Spinal cord (tissue), 10 donors: ENCODE results near the gene UST. TPM values are rescaled to one million over a fixed set of nuclear protein-coding genes. Genes with fewer than 3 reads are reported as not detected.

Source experiments
- DNase-seq, 6 donors: peaks; one replicate each; pipeline versions ENCODE4 v3.0.0 to v3.0.0-alpha.2; 2013 to 2015; ENCODE audit warnings: low spot score in 6 of 6, low read depth in 4 of 6
- H3K27ac ChIP-seq: one replicate; pipeline ENCODE4 v1.5.1; 2013; ENCODE audit warnings: low read depth, low read length, control low read depth
- H3K27me3 ChIP-seq: one replicate; pipeline ENCODE4 v1.6.1; 2013; ENCODE audit warnings: low read length; ENCODE audit not compliant: control insufficient read depth, insufficient read depth
- H3K36me3 ChIP-seq: one replicate; pipeline ENCODE4 v1.6.1; 2013; ENCODE audit warnings: low read length; ENCODE audit not compliant: control insufficient read depth, insufficient read depth
- H3K4me1 ChIP-seq: one replicate; pipeline ENCODE4 v1.6.1; 2013; ENCODE audit warnings: low read length; ENCODE audit not compliant: control insufficient read depth, insufficient read depth
- H3K4me3 ChIP-seq: one replicate; pipeline ENCODE4 v1.5.1; 2013; ENCODE audit warnings: low read depth, low read length, control low read depth
- H3K9me3 ChIP-seq: one replicate; pipeline ENCODE4 v1.6.1; 2013; ENCODE audit warnings: low read length; ENCODE audit not compliant: control insufficient read depth, insufficient read depth
- WGBS: methylation state at CpG from one replicate; pipeline ENCODE4 v1.1.5; 2013; ENCODE audit warnings: missing lambda C conversion rate; ENCODE audit not compliant: insufficient coverage; 5-methylcytosine and 5-hydroxymethylcytosine counted together
- polyA plus RNA-seq, 2 donors: library from polyadenylated mRNA; unstranded; fragments of 120-200 nt; gene quantifications; one replicate each; pipeline ENCODE4 v1.2.1, GENCODE V29; 2013; ENCODE audit not compliant: insufficient read length in 2 of 2
- total RNA-seq, 2 donors: library from RNA; depleted of rRNA in 1 of 2; stranded (reverse); fragments of 120-200 nt in 1 of 2; fragments of >200 nt in 1 of 2; gene quantifications; one replicate each; pipeline versions ENCODE4 v1.2.3 to v1.2.4, GENCODE V29; 2013 to 2014
- donor health status: healthy.

UST gene
- total and polyA plus RNA-seq, 4 donors, result 21.5 to 28.9 (median 23.5) TPM

DNA sequence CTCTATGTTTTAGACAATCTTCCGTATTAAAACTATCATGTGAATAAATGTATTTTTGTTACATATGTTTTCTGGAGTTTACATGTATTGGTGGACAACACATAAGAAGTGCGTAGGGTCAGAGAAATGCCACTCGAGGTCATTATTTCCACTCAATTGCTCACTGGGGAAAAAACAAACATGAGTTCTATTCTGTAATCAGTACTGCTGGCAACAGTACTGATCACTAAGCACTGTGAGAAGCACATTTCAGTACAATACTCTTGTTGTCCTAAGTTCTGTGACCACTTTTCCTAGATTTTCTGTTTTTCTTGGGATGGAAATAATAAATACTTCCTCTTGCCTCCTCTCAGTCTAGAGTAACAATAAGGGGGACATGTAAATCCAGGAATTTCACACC, 44.5 kb downstream of the UST start:
- no peak for DNase-seq
- no peak overlapping the region for H3K27ac ChIP-seq
- H3K36me3 ChIP-seq, result no peaks in the 10 kb centered on the region
- H3K4me1 ChIP-seq, result no peaks in the 10 kb centered on the region
- H3K27me3 ChIP-seq, result no peaks in the 10 kb centered on the region
- no peaks in the 10 kb centered on the region for H3K9me3 ChIP-seq
- no peak overlapping the region for H3K4me3 ChIP-seq
- no CpG with 5 or more reads among the region's 3 CpGs for WGBS

DNA sequence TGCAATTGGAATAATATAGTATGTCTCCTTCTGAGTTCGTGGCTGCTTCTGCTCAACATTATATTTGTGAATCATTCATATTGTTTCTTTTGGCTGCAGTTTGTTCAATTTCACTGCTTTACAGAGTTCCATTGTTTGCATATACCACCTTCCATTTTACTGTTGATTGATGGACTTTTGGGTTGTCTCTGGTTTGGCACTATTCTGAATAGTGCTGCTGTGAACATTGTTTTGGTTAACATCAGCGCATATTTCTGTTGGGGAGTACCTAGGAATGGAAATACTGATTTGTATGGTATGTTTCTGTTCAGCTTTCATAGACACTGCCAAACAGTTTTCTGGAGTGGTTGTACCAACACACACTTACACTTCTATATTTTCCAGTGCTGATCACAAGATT, 46.9 kb downstream of the UST start:
- Histone ChIP-seq H3K9me3 (no peaks in the 10 kb centered on the region), H3K4me1 (no peaks in the 10 kb centered on the region), H3K4me3 (no peak overlapping the region), H3K36me3 (no peaks in the 10 kb centered on the region), H3K27ac (no peak overlapping the region), H3K27me3 (no peaks in the 10 kb centered on the region)
- DNase-seq, result no peak
- no CpG with 5 or more reads among the region's 2 CpGs for WGBS

DNA sequence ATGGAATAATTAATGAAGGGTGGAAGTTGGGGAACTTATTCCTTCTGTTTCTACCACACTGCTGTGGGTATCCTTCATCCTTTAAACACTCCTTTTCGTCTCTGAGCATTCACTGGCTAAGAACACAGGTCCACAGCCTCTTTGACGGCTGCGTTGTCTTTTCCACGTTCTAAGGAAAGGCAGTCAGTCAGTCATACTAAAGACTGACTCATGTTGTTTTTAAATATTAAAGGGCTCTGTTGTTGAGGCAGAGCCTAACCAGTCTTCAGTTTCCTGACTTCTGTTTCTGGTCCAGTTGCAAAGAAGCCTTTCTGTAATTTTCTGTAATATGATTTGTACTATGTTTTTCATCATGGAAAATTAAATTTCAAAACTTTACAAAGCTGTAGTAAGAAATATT, 48.0 kb downstream of the UST start:
- WGBS, result 88% methylated on average over 3 of the region's 4 CpGs
- H3K27me3 ChIP-seq, result no peaks in the 10 kb centered on the region
- H3K4me3 ChIP-seq, result no peak overlapping the region
- H3K4me1 ChIP-seq, result no peaks in the 10 kb centered on the region
- DNase-seq, result no peak
- H3K27ac ChIP-seq, result no peak overlapping the region
- no peaks in the 10 kb centered on the region for H3K36me3 ChIP-seq
- H3K9me3 ChIP-seq, result no peaks in the 10 kb centered on the region

DNA sequence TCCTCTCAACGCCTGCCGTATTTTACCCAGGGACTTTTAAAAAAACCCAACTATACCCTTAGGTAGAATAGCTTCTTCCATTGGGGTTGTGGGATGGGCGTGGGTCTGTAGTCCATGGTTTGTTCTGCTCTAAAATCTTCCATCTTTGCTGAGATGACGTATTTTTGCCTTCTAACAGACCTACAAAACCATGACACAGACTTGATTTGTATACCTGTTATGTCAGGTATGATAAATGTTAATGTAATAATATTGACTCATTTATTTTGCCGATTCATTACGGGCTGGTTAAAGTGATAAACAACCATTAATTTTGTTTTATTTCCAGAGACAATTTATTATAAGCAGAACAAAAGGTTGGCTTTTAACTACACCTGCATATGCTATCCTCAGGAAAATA, 48.7 kb downstream of the UST start:
- no peak for DNase-seq
- Histone ChIP-seq H3K36me3 (no peaks in the 10 kb centered on the region), H3K27me3 (no peaks in the 10 kb centered on the region), H3K9me3 (no peaks in the 10 kb centered on the region), H3K4me1 (no peaks in the 10 kb centered on the region), H3K27ac (no peak overlapping the region), H3K4me3 (no peak overlapping the region)
- WGBS, result no CpG with 5 or more reads among the region's 6 CpGs

DNA sequence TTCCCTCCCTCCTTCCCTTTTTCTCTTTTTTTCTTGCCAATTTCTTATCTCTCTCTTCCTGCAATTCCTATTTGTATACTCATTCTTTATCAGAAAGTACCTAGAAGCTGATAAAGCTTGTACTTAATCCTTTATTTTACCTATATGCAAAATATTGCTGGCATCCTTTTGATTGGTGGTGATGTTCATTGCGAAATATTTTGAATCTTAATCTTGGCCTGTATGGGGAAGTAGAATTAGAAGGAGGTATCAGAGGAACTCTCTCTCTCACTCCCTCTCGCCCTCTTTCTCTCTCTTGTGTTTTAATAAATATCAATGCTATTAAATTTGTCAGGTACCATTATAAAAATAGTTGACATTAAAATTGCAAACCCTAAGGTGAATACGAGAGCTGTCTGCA, 52.8 kb downstream of the UST start:
- no peak overlapping the region for H3K27ac ChIP-seq
- H3K4me3 ChIP-seq, result no peak overlapping the region
- WGBS, result no CpG with 5 or more reads among the region's 3 CpGs
- H3K27me3 ChIP-seq, result no peaks in the 10 kb centered on the region
- H3K4me1 ChIP-seq, result no peaks in the 10 kb centered on the region
- H3K36me3 ChIP-seq, result no peaks in the 10 kb centered on the region
- no peaks in the 10 kb centered on the region for H3K9me3 ChIP-seq
- no peak for DNase-seq

DNA sequence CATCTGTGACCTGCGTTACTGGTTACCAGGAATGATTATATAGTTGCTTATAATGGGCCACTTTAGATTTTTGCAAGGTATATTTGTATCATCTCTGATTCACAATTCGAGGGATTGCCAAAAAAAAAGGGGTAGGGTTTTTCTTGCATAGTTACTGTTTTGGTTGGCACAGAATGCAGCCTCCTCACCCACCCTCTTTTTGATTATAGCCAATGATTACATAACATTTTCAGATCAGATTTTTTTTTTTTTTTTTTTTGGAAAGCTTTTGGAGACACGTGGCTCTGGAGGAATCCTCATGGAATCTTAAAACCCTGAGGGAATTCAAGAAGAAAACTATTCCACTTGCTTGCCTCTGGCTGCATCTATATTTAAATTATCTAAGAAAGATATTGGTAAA, 53.7 kb downstream of the UST start:
- WGBS, result no CpG with 5 or more reads among the region's 3 CpGs
- no peak overlapping the region for H3K4me3 ChIP-seq
- no peaks in the 10 kb centered on the region for H3K36me3 ChIP-seq
- no peak overlapping the region for H3K27ac ChIP-seq
- no peaks in the 10 kb centered on the region for H3K4me1 ChIP-seq
- H3K27me3 ChIP-seq, result no peaks in the 10 kb centered on the region
- no peak for DNase-seq
- no peaks in the 10 kb centered on the region for H3K9me3 ChIP-seq

DNA sequence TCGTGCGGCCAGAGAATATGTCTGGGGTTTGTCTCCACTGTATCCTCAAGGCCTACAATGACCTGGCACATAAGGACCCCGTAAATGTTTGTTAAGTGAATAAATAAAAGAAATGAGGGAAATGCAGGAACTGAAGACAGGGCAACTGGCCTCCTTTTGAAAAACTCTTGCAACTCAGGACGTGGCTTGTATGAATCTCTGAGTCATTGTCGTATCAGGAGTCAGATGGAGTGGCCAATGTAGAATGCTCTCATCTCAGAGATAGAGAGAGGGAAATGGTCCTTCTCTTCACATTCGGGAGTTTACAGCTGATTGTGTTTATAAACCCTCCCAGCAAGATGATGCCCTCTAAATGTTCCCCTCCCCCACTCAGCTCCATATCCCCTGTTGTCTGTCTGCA, 57.1 kb downstream of the UST start:
- Histone ChIP-seq H3K27me3 (no peaks in the 10 kb centered on the region), H3K27ac (no peak overlapping the region), H3K9me3 (no peaks in the 10 kb centered on the region), H3K4me1 (no peaks in the 10 kb centered on the region), H3K4me3 (no peak overlapping the region), H3K36me3 (no peaks in the 10 kb centered on the region)
- DNase-seq, result no peak
- 86% methylated on average over 2 of the region's 6 CpGs for WGBS

DNA sequence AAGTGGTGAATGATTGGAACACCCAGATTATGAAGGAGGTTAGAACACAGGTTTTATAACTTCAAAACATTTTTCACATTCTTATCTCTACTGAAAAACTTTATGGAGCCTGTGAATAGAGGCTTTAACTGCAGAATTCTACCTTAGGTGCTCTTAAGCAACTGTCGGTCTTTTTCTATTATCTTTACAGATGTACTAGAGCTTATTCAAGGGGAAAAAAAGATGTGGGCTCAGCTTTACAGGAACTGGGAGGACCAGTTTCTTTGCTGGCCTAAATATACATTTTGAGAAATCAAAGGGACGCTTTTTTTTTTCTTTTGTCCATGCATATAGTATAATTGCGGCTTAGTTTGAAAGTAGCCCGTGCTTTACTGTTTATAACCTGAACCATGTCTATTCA, 58.9 kb downstream of the UST start:
- no peak overlapping the region for H3K4me3 ChIP-seq
- no peaks in the 10 kb centered on the region for H3K4me1 ChIP-seq
- DNase-seq, result peak in 1 of 6 donors; percentile 8
- H3K9me3 ChIP-seq, result no peaks in the 10 kb centered on the region
- no peaks in the 10 kb centered on the region for H3K27me3 ChIP-seq
- 75% methylated on average over 2 of the region's 4 CpGs for WGBS
- no peak overlapping the region for H3K27ac ChIP-seq
- no peaks in the 10 kb centered on the region for H3K36me3 ChIP-seq

DNA sequence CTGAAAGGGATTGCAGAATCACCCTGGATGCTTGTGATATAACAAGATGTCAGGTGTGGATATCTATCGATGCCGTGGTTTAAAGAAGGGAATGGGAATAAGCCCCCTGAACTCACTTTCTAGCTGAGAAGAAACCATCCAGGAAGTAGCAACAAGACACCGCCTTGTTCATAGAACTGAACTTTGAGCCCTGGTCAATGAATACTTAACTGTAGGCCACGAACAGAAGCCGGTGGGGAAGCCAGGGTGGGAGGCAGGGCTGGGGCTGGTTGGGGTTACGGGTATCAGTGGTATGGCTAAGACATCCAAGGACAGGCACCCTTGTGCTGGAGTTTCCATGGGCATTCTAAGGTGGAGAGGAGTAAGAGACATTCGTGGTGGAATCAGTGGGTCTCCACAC, 61.0 kb downstream of the UST start:
- no peaks in the 10 kb centered on the region for H3K27me3 ChIP-seq
- no peaks in the 10 kb centered on the region for H3K9me3 ChIP-seq
- H3K4me3 ChIP-seq, result no peak overlapping the region
- H3K4me1 ChIP-seq, result no peaks in the 10 kb centered on the region
- no peak for DNase-seq
- no peaks in the 10 kb centered on the region for H3K36me3 ChIP-seq
- H3K27ac ChIP-seq, result no peak overlapping the region
- 93% methylated on average over 7 of the region's 7 CpGs for WGBS

DNA sequence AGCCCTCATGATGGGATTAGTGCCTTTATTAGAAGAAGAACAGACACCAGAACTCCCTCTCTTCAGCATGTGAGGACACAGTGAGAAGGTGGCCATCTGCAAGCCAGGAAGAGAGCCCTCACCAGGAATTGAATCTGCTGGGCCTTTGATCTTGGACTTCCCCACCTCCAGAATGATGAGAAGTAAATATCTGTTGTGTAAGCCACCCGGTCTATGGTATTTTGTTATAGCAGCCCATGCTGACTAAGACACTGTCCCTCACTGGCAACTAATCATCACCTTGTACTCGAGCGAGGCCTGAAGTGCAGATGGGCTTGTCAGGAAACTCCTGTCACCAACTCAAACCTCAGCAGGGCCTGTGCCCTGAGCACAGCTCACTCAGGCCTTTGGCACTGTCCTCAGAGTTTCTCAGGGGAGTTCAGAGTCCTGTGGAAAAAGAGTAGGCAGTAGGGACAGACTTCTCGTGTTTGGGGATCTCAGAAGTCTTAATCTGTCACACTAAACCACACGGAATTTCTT, 62.0 kb downstream of the UST start:
- Histone ChIP-seq H3K27ac (no peak overlapping the region), H3K4me3 (no peak overlapping the region), H3K4me1 (no peaks in the 10 kb centered on the region), H3K9me3 (no peaks in the 10 kb centered on the region), H3K27me3 (no peaks in the 10 kb centered on the region), H3K36me3 (no peaks in the 10 kb centered on the region)
- 79% methylated on average over 3 of the region's 5 CpGs for WGBS
- no peak for DNase-seq
